ENCODE measurements around the gene RAD51B. TPM values are rescaled to one million over a fixed set of nuclear protein-coding genes. Genes with fewer than 3 reads are reported as not detected.
A peak's percentile ranks its signal among the peaks of the same experiment; 100 is the strongest.

The RAD51B gene
- total and polyA plus RNA-seq, 7 donors = 2.4 to 24.4 (median 7.1) TPM

DNA sequence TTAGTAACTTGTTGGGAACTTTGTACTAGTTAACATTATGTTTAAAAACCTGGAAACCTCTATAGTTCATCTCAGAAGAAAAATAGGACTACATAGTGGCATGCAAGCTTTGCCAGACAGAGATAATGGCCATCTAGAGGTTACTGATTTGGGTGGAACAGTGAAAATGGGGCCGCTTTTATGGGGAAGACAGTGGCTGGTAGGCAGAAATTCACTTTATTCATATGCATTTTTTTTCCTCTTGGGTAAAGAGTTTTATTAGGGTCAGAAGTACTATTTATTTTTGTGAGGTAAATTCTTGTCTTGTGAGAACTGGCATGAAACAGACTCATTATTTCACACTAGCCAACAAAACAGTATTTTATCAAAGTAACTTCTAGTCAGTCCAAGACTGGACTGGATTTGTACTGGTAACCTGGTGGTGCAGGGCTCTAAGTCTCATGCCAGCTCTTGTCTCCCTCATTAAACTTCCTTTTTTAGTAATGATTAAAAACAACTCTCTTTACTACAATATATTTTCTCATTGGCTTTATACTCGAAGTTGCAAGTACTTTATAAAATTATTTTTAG, 345.8 kb downstream of the RAD51B start:
- no peaks in the 10 kb centered on the region for H3K27me3 ChIP-seq
- H3K9me3 ChIP-seq = no peaks in the 10 kb centered on the region
- 51 to 67% methylated on average over 2 of the region's 2 CpGs for WGBS, 2 donors
- intact Hi-C loops (cut with DNase I) = no loop called here
- peak overlapping the region in 3 of 4 donors; percentile 66 to 84 (median 81) for H3K27ac ChIP-seq
- TF ChIP-seq POLR2A (IDR thresholded peaks at IDR 0.05) (no peak), EP300 (IDR thresholded peaks at IDR 0.05) (no peak), POLR2AphosphoS5 (IDR thresholded peaks at IDR 0.05) (peak in 3 of 4 donors; percentile 8 to 44 (median 18))
- TF ChIP-seq, protein P1, sequence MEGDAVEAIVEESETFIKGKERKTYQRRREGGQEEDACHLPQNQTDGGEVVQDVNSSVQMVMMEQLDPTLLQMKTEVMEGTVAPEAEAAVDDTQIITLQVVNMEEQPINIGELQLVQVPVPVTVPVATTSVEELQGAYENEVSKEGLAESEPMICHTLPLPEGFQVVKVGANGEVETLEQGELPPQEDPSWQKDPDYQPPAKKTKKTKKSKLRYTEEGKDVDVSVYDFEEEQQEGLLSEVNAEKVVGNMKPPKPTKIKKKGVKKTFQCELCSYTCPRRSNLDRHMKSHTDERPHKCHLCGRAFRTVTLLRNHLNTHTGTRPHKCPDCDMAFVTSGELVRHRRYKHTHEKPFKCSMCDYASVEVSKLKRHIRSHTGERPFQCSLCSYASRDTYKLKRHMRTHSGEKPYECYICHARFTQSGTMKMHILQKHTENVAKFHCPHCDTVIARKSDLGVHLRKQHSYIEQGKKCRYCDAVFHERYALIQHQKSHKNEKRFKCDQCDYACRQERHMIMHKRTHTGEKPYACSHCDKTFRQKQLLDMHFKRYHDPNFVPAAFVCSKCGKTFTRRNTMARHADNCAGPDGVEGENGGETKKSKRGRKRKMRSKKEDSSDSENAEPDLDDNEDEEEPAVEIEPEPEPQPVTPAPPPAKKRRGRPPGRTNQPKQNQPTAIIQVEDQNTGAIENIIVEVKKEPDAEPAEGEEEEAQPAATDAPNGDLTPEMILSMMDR (IDR thresholded peaks at IDR 0.05) = no peak
- DNase-seq = no peak
- peaks cover 2 to 90% (median 71%) of the 10 kb centered on the region in 4 donors for H3K4me1 ChIP-seq
- H3K4me3 ChIP-seq = no peak overlapping the region
- H3K36me3 ChIP-seq = no peaks in the 10 kb centered on the region

DNA sequence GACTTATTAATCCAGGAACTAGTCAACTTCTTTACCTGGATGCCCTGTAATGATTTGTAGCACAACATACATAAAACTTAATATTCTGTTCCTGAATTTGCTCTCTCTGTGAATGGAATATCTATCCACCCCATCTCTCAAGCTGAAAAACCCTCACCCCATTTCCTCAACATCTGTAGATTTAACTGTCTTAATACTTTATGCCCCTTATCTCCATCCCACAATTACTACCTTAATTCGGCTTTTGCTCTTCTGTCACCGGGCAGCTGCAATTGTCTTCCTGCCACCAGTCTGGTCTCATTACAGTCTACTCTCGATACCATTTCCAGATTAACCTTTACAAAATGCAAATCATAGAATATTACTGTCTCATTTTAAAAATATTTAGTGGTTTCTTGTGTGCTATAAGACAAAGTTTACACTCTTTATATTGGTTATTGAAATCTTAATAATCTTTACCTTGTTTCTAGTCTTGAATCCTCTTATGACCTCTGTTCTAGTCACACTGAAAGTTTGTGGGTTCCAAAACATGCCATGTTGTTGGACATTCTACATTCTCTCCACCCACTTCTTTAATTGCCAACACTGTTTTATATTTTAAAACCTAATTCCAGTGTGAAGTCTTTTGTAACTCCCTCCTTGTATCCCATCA, 347.3 kb downstream of the RAD51B start:
- H3K36me3 ChIP-seq = no peaks in the 10 kb centered on the region
- no peak for DNase-seq
- H3K4me3 ChIP-seq = no peak overlapping the region
- peak overlapping the region in 3 of 4 donors; percentile 66 to 84 (median 81) for H3K27ac ChIP-seq
- TF ChIP-seq POLR2A (IDR thresholded peaks at IDR 0.05) (no peak), POLR2AphosphoS5 (IDR thresholded peaks at IDR 0.05) (no peak), EP300 (IDR thresholded peaks at IDR 0.05) (no peak)
- TF ChIP-seq, protein P1 (IDR thresholded peaks at IDR 0.05) = no peak
- intact Hi-C loops (cut with DNase I) = no loop called here
- H3K4me1 ChIP-seq = peaks cover 2 to 88% (median 69%) of the 10 kb centered on the region in 4 donors
- WGBS, 2 donors = 62 to 81% methylated on average over 3 of the region's 3 CpGs
- no peaks in the 10 kb centered on the region for H3K9me3 ChIP-seq
- no peaks in the 10 kb centered on the region for H3K27me3 ChIP-seq

DNA sequence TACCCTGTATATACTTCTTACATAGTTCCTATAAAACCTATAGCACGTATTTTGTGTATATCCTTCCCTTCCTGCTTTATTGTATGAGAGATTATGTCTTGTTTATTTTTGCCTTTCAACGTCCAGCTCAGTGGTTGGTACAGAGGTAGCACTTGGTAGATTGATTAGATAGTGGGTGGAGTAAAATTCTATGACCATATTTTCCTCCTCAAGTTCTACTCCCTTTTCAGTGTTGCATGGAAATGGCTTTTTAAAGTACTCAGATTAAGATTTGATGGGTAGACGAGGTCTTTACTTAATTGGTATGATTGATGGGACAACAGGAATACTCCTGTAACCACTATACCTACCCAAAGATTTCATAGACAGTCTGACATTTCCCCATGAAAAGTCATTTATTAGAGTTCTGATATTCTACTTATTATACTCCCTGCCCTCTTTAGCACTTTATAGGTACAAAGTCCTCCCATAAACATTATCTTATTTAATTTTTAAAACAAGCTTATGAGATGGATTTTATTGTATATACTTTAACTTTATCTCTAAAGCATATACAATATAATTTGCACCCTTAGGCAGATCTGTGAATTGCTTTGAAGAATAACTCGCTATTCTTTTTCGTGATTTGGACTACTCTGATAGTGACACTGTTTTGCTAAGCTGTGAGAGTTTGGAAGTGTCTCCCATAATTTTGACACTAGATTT, 348.0 kb downstream of the RAD51B start:
- intact Hi-C loops (cut with DNase I) = no loop called here
- Histone ChIP-seq H3K9me3 (no peaks in the 10 kb centered on the region), H3K36me3 (no peaks in the 10 kb centered on the region), H3K27me3 (no peaks in the 10 kb centered on the region), H3K27ac (peak overlapping the region in 3 of 4 donors; percentile 66 to 84 (median 81)), H3K4me1 (peaks cover 2 to 93% (median 76%) of the 10 kb centered on the region in 4 donors), H3K4me3 (no peak overlapping the region)
- DNase-seq = no peak
- no peak for TF ChIP-seq POLR2A (IDR thresholded peaks at IDR 0.05)
- TF ChIP-seq POLR2AphosphoS5 (IDR thresholded peaks at IDR 0.05) = no peak
- TF ChIP-seq, protein P1 (IDR thresholded peaks at IDR 0.05) = no peak
- TF ChIP-seq EP300 (IDR thresholded peaks at IDR 0.05) = no peak
- WGBS, 2 donors = 18 to 67% methylated on average over 5 of the region's 5 CpGs

DNA sequence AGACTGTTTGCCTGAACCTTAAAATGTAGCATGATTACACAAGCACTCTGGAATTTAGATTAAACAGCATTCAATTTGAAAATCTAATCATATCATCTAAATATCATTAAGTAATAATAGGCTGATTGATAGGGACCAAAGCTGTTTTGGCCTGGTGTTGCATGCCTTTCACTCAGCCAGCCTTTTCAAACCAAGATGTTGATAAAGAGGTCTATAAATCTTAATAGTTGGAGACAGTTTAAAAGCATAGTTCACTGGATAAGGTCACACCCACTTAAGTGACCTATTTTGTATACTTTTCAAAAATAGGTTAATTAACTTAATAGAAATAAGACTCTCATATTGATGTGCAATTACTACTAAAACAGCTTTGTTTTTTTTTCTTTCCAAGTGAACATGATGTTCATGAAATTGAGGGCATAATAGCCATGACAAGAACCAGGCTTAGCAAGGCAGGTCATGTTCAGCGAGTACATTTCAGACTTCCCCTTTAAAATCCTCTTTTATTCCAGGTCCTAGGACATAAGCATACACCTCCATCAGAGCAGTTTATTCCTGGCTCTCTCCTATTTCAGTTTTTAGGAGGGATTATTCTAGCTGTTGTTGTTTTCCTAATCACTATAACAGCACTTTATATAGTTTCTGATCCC, 349.0 kb downstream of the RAD51B start:
- intact Hi-C loops (cut with DNase I) = no loop called here
- H3K4me3 ChIP-seq = no peak overlapping the region
- H3K27ac ChIP-seq = peak overlapping the region in 3 of 4 donors; percentile 66 to 84 (median 81)
- DNase-seq = no peak
- peaks cover under 1 to 98% (median 81%) of the 10 kb centered on the region in 4 donors for H3K4me1 ChIP-seq
- H3K27me3 ChIP-seq = no peaks in the 10 kb centered on the region
- TF ChIP-seq EP300 (IDR thresholded peaks at IDR 0.05) (peak in 3 of 4 donors; percentile 2 to 75 (median 48)), POLR2AphosphoS5 (IDR thresholded peaks at IDR 0.05) (peak; percentile 66 to 86 (median 69))
- TF ChIP-seq, protein P1 (IDR thresholded peaks at IDR 0.05) = no peak
- 76 to 81% methylated on average over 1 of the region's 1 CpG for WGBS, 2 donors
- no peaks in the 10 kb centered on the region for H3K9me3 ChIP-seq
- no peaks in the 10 kb centered on the region for H3K36me3 ChIP-seq
